Measurements from ENCODE around the gene CACNA1C. TPM values are rescaled to one million over a fixed set of nuclear protein-coding genes. Genes with fewer than 3 reads are reported as not detected.

CACNA1C gene
- total RNA-seq, 8 experiments from 2014 or later = 0.97 to 36.4 (median 5.1) TPM

GRCh38 chr12:2638273-2639019 is 585.7 kb downstream of the CACNA1C start:
- Histone ChIP-seq H3K4me1 (replicated peaks in 1 of 2) (peaks cover 0 to 10% of the 10 kb centered on the region in 2 donors), H3K4me3 (no peak overlapping the region), H3K27ac (no peak overlapping the region)
- ATAC-seq (replicated peaks in 6 of 8) = no peak
- in situ Hi-C loops (cut with MboI; ENCODE audit: low pct_unique_long_range_greater_than_20kb in 2 of 9, low sequenced_read_pairs in 9 of 9, unreplicated experiment in 9 of 9) = no loop called here
- 63 to 95% (median 84%) methylated on average over 1 to 14 of the region's 15 CpGs; no CpG with 5 or more reads in 2 of the 10 experiments for WGBS, 10 experiments

GRCh38 chr12:2639020-2639298 is 586.2 kb downstream of the CACNA1C start:
- no peak overlapping the region for H3K27ac ChIP-seq
- peaks cover 0 to 10% of the 10 kb centered on the region in 2 donors for H3K4me1 ChIP-seq (replicated peaks in 1 of 2)
- WGBS, 10 experiments = 60 to 100% (median 92%) methylated on average over 1 to 3 of the region's 10 CpGs; no CpG with 5 or more reads in 4 of the 10 experiments
- ATAC-seq (replicated peaks in 6 of 8) = no peak
- H3K4me3 ChIP-seq = no peak overlapping the region
- in situ Hi-C loops (cut with MboI; ENCODE audit: low pct_unique_long_range_greater_than_20kb in 2 of 9, low sequenced_read_pairs in 9 of 9, unreplicated experiment in 9 of 9) = no loop called here

GRCh38 chr12:2640281-2640680 is 587.5 kb downstream of the CACNA1C start:
- ATAC-seq (replicated peaks in 6 of 8) = peak in 3 of 8 experiments; percentile 17 to 73 (median 66)
- 0 to 87% (median 73%) methylated on average over 1 to 7 of the region's 10 CpGs; no CpG with 5 or more reads in 5 of the 10 experiments for WGBS, 10 experiments
- no peak overlapping the region for H3K4me3 ChIP-seq
- in situ Hi-C loops (cut with MboI; ENCODE audit: low pct_unique_long_range_greater_than_20kb in 2 of 9, low sequenced_read_pairs in 9 of 9, unreplicated experiment in 9 of 9) = no loop called here
- H3K4me1 ChIP-seq (replicated peaks in 1 of 2) = peaks cover 0 to 10% of the 10 kb centered on the region in 2 donors
- H3K27ac ChIP-seq = no peak overlapping the region

GRCh38 chr12:2640709-2641108 is 587.9 kb downstream of the CACNA1C start:
- Histone ChIP-seq H3K27ac (peak overlapping the region in 1 of 2 donors; percentile 70), H3K4me3 (no peak overlapping the region), H3K4me1 (replicated peaks in 1 of 2) (peaks cover 0 to 10% of the 10 kb centered on the region in 2 donors)
- 0 to 30% (median 0%) methylated on average over 1 to 3 of the region's 6 CpGs; no CpG with 5 or more reads in 7 of the 10 experiments for WGBS, 10 experiments
- ATAC-seq (replicated peaks in 6 of 8) = peak; percentile 63 to 100 (median 100)
- in situ Hi-C loops (cut with MboI; ENCODE audit: low pct_unique_long_range_greater_than_20kb in 2 of 9, low sequenced_read_pairs in 9 of 9, unreplicated experiment in 9 of 9) = no loop called here

GRCh38 chr12:2641207-2641606 is 588.4 kb downstream of the CACNA1C start:
- peak; percentile 6 to 53 (median 38) for ATAC-seq (replicated peaks in 6 of 8)
- H3K27ac ChIP-seq = peak overlapping the region in 1 of 2 donors; percentile 70
- no peak overlapping the region for H3K4me3 ChIP-seq
- peaks cover 0 to 10% of the 10 kb centered on the region in 2 donors for H3K4me1 ChIP-seq (replicated peaks in 1 of 2)
- 51 to 81% (median 67%) methylated on average over 1 to 4 of the region's 6 CpGs; no CpG with 5 or more reads in 5 of the 10 experiments for WGBS, 10 experiments
- in situ Hi-C loops (cut with MboI; ENCODE audit: low pct_unique_long_range_greater_than_20kb in 2 of 9, low sequenced_read_pairs in 9 of 9, unreplicated experiment in 9 of 9) = no loop called here

- ATAC-seq (replicated peaks in 6 of 8) = no peak
- Histone ChIP-seq H3K4me3 (no peak overlapping the region), H3K4me1 (replicated peaks in 1 of 2) (peaks cover 0 to 10% of the 10 kb centered on the region in 2 donors), H3K27ac (no peak overlapping the region)
- in situ Hi-C loops (cut with MboI; ENCODE audit: low pct_unique_long_range_greater_than_20kb in 2 of 9, low sequenced_read_pairs in 9 of 9, unreplicated experiment in 9 of 9) = no loop called here
- WGBS, 10 experiments = 73 to 100% (median 80%) methylated on average over 1 to 2 of the region's 6 CpGs; no CpG with 5 or more reads in 5 of the 10 experiments
Observed at GRCh38 chr12:2641761-2642160, 589.0 kb downstream of the CACNA1C start.

GRCh38 chr12:2642176-2642892 is 589.5 kb downstream of the CACNA1C start:
- in situ Hi-C loops (cut with MboI; ENCODE audit: low pct_unique_long_range_greater_than_20kb in 2 of 9, low sequenced_read_pairs in 9 of 9, unreplicated experiment in 9 of 9) = no loop called here
- H3K27ac ChIP-seq = no peak overlapping the region
- 40 to 100% (median 73%) methylated on average over 1 to 8 of the region's 10 CpGs; no CpG with 5 or more reads in 3 of the 10 experiments for WGBS, 10 experiments
- H3K4me3 ChIP-seq = no peak overlapping the region
- peaks cover 0 to 10% of the 10 kb centered on the region in 2 donors for H3K4me1 ChIP-seq (replicated peaks in 1 of 2)
- no peak for ATAC-seq (replicated peaks in 6 of 8)

GRCh38 chr12:2642896-2643425 is 590.2 kb downstream of the CACNA1C start:
- WGBS, 10 experiments = 40 to 85% (median 75%) methylated on average over 1 to 6 of the region's 7 CpGs; no CpG with 5 or more reads in 4 of the 10 experiments
- Histone ChIP-seq H3K27ac (no peak overlapping the region), H3K4me1 (replicated peaks in 1 of 2) (peaks cover 0 to 10% of the 10 kb centered on the region in 2 donors), H3K4me3 (no peak overlapping the region)
- in situ Hi-C loops (cut with MboI; ENCODE audit: low pct_unique_long_range_greater_than_20kb in 2 of 9, low sequenced_read_pairs in 9 of 9, unreplicated experiment in 9 of 9) = no loop called here
- ATAC-seq (replicated peaks in 6 of 8) = no peak

GRCh38 chr12:2643576-2644135 is 590.9 kb downstream of the CACNA1C start:
- Histone ChIP-seq H3K4me3 (no peak overlapping the region), H3K4me1 (replicated peaks in 1 of 2) (peaks cover 0 to 10% of the 10 kb centered on the region in 2 donors), H3K27ac (no peak overlapping the region)
- ATAC-seq (replicated peaks in 6 of 8) = no peak
- WGBS, 10 experiments = 70 to 100% (median 79%) methylated on average over 1 to 4 of the region's 7 CpGs; no CpG with 5 or more reads in 6 of the 10 experiments
- in situ Hi-C loops (cut with MboI; ENCODE audit: low pct_unique_long_range_greater_than_20kb in 2 of 9, low sequenced_read_pairs in 9 of 9, unreplicated experiment in 9 of 9) = no loop called here

GRCh38 chr12:2644683-2645405 is 592.1 kb downstream of the CACNA1C start:
- no peak for ATAC-seq (replicated peaks in 6 of 8)
- H3K4me3 ChIP-seq = no peak overlapping the region
- 20 to 78% (median 64%) methylated on average over 2 to 8 of the region's 8 CpGs for WGBS, 10 experiments
- in situ Hi-C loops (cut with MboI; ENCODE audit: low pct_unique_long_range_greater_than_20kb in 2 of 9, low sequenced_read_pairs in 9 of 9, unreplicated experiment in 9 of 9) = no loop called here
- H3K27ac ChIP-seq = no peak overlapping the region
- peaks cover 0 to 10% of the 10 kb centered on the region in 2 donors for H3K4me1 ChIP-seq (replicated peaks in 1 of 2)

- Histone ChIP-seq H3K4me1 (replicated peaks in 1 of 2) (peaks cover 0 to 9% of the 10 kb centered on the region in 2 donors), H3K4me3 (no peak overlapping the region), H3K27ac (no peak overlapping the region)
- WGBS, 10 experiments = 35 to 96% (median 86%) methylated on average over 2 to 4 of the region's 8 CpGs; no CpG with 5 or more reads in 5 of the 10 experiments
- in situ Hi-C loops (cut with MboI; ENCODE audit: low pct_unique_long_range_greater_than_20kb in 2 of 9, low sequenced_read_pairs in 9 of 9, unreplicated experiment in 9 of 9) = no loop called here
- no peak for ATAC-seq (replicated peaks in 6 of 8)
Observed at GRCh38 chr12:2645460-2645859, 592.7 kb downstream of the CACNA1C start.

- H3K4me1 ChIP-seq (replicated peaks in 1 of 2) = no peaks in the 10 kb centered on the region
- in situ Hi-C loops (cut with MboI; ENCODE audit: low pct_unique_long_range_greater_than_20kb in 2 of 9, low sequenced_read_pairs in 9 of 9, unreplicated experiment in 9 of 9) = no loop called here
- 50 to 100% (median 78%) methylated on average over 1 to 2 of the region's 2 CpGs; no CpG with 5 or more reads in 2 of the 10 experiments for WGBS, 10 experiments
Observed at GRCh38 chr12:2646341-2646740, 593.6 kb downstream of the CACNA1C start.

More at GRCh38 chr12:2646341-2646740, 593.6 kb downstream of the CACNA1C start:
- no peak for ATAC-seq (replicated peaks in 6 of 8)
- Histone ChIP-seq H3K4me3 (no peak overlapping the region), H3K27ac (no peak overlapping the region)
